Coronary artery (tissue), 2 donors: ENCODE data around the gene CDH11.

Experiments
- DNase-seq: peaks from one replicate; pipeline ENCODE4 v3.0.0-alpha.2; 2017; ENCODE audit warnings: low spot score
- H3K27ac ChIP-seq, 2 donors: fragments of 200-600 bp; sonication (generic); one replicate each; pipeline ENCODE4 v1.5.1; 2016 to 2019
- H3K4me3 ChIP-seq: fragments of 200-600 bp; sonication (generic); 2 replicates; pipeline ENCODE4 v1.5.1; 2016; ENCODE audit warnings: mild to moderate bottlenecking, moderate library complexity
- CTCF ChIP-seq: fragments of 200-600 bp; sonication (generic); IDR thresholded peaks from one replicate; pipeline ENCODE4 v1.5.1; 2019; ENCODE audit warnings: antibody characterized with exemption

CDH11 gene

GRCh38 chr16:64977206-64977920 is 144.5 kb downstream of the CDH11 start:
- no peak for TF ChIP-seq CTCF
- H3K4me3 ChIP-seq: no peak overlapping the region
- H3K27ac ChIP-seq: no peak overlapping the region
- no peak for DNase-seq

GRCh38 chr16:64975821-64976220 is 146.0 kb downstream of the CDH11 start:
- Histone ChIP-seq H3K27ac (no peak overlapping the region), H3K4me3 (no peak overlapping the region)
- TF ChIP-seq CTCF: no peak
- DNase-seq: no peak

GRCh38 chr16:64974381-64974780 is 147.5 kb downstream of the CDH11 start:
- DNase-seq: no peak
- no peak for TF ChIP-seq CTCF
- no peak overlapping the region for H3K4me3 ChIP-seq
- no peak overlapping the region for H3K27ac ChIP-seq

GRCh38 chr16:64973171-64973570 is 148.7 kb downstream of the CDH11 start:
- Histone ChIP-seq H3K27ac (no peak overlapping the region), H3K4me3 (no peak overlapping the region)
- no peak for TF ChIP-seq CTCF
- no peak for DNase-seq

DNA sequence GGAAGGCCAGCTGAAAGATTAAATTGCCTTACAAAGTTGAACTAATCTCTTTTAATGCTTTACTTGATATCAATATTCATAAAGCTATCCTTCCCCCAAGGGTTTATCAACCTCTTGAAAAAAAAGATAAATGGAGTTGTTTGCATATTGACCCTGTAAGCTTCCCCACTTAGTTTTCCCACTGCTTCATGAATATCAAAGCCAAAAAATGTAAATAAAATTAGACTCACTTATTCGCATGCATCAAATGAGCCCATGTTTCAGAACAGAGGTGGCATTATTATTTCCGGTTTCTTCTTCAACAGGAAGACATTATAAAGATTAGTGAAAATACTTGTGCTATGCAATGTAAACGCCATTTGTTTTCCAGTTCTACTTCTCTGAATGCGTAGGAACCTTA is 150.7 kb downstream of the CDH11 start:
- Histone ChIP-seq H3K27ac (no peak overlapping the region), H3K4me3 (no peak overlapping the region)
- DNase-seq: no peak
- TF ChIP-seq CTCF: no peak

GRCh38 chr16:64969221-64969620 is 152.6 kb downstream of the CDH11 start:
- DNase-seq: no peak
- H3K4me3 ChIP-seq: no peak overlapping the region
- H3K27ac ChIP-seq: no peak overlapping the region
- TF ChIP-seq CTCF: no peak

DNA sequence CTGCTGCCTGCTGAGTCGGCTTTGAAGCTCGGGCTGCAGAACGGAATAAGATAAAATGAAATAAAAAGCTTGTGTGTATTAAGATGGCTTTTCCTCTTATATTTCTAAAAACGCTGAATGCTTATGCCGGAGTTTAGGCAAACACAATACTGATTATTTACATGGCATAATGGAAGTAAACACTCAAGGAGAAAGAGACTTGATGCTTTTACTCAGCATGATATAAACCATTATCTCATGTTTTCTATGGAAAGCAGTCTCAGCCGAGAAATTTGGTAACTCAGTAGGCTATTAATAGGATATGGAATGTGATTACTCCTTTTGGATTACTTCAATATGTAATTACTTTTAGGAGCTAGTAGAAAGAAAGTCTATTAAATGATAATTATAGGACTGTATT is 153.3 kb downstream of the CDH11 start:
- Histone ChIP-seq H3K27ac (no peak overlapping the region), H3K4me3 (no peak overlapping the region)
- no peak for TF ChIP-seq CTCF

More for the DNA sequence above, 153.3 kb downstream of the CDH11 start:
- DNase-seq: no peak
